SK-N-SH treated with all-trans-retinoic acid at 6 μM for 48 hours (cell line): Measurements from ENCODE around the gene A3GALT2.

Source experiments
- CSDC2 ChIP-seq: fragments of 250-450 bp; sonication (Bioruptor Pico); IDR thresholded peaks from 2 replicates; pipeline ENCODE4 v1.5.0; 2020; ENCODE audit warnings: mild to moderate bottlenecking, moderate library complexity
- ESRRG ChIP-seq: fragments of 250-450 bp; sonication (Bioruptor Pico); IDR thresholded peaks from 2 replicates; pipeline ENCODE4 v1.6.1; 2021; ENCODE audit warnings: mild to moderate bottlenecking
- GLIS3 ChIP-seq: fragments of 250-450 bp; sonication (Bioruptor Pico); IDR thresholded peaks from 2 replicates; pipeline ENCODE4 v1.5.0; 2020; ENCODE audit warnings: mild to moderate bottlenecking, moderate library complexity
- OSR1 ChIP-seq: fragments of 250-450 bp; sonication (Bioruptor Pico); IDR thresholded peaks from 2 replicates; pipeline ENCODE4 v1.8.0; 2022; ENCODE audit warnings: moderate library complexity, mild to moderate bottlenecking, inconsistent platforms
- SNAI2 ChIP-seq: fragments of 250-450 bp; sonication (Bioruptor Pico); IDR thresholded peaks from 2 replicates; pipeline ENCODE4 v1.5.0; 2020; ENCODE audit warnings: mild to moderate bottlenecking, moderate library complexity
- TCF4 ChIP-seq: fragments of 250-450 bp; sonication (Bioruptor Pico); IDR thresholded peaks from 2 replicates; pipeline ENCODE4 v1.8.0; 2021; ENCODE audit warnings: mild to moderate bottlenecking, moderate library complexity, borderline replicate concordance
- ZC3H10 ChIP-seq: fragments of 250-450 bp; sonication (Bioruptor Pico); IDR thresholded peaks from 2 replicates; pipeline ENCODE4 v1.5.1; 2021; ENCODE audit warnings: mild to moderate bottlenecking, moderate library complexity
- ZFP3 ChIP-seq: fragments of 250-450 bp; sonication (Bioruptor Pico); IDR thresholded peaks from 2 replicates; pipeline ENCODE4 v1.5.0; 2020; ENCODE audit warnings: mild to moderate bottlenecking, moderate library complexity
- ZFP30 ChIP-seq: fragments of 450-650 bp; formaldehyde crosslinking; IDR thresholded peaks from 2 replicates; pipeline ENCODE4 v1.5.0; 2022; ENCODE audit warnings: mild to moderate bottlenecking, moderate library complexity
- ZNF70 ChIP-seq: fragments of 450-650 bp; formaldehyde crosslinking; IDR thresholded peaks from 2 replicates; pipeline ENCODE4 v1.5.0; 2020; ENCODE audit warnings: mild to moderate bottlenecking, moderate library complexity
- ZNF8 ChIP-seq: fragments of 450-650 bp; formaldehyde crosslinking; IDR thresholded peaks from 2 replicates; pipeline ENCODE4 v1.5.0; 2020; ENCODE audit warnings: mild to moderate bottlenecking, moderate library complexity
- TF ChIP-seq, protein P1 (sequence below): fragments of 250-450 bp; sonication (Bioruptor Pico); IDR thresholded peaks from 2 replicates; pipeline ENCODE4 v1.5.1; 2021; ENCODE audit warnings: mild to moderate bottlenecking, moderate library complexity
- TF ChIP-seq, protein P2 (sequence below): fragments of 250-450 bp; sonication (Bioruptor Pico); IDR thresholded peaks from 2 replicates; pipeline ENCODE4 v1.5.0; 2020; ENCODE audit warnings: mild to moderate bottlenecking, moderate library complexity

DNA sequence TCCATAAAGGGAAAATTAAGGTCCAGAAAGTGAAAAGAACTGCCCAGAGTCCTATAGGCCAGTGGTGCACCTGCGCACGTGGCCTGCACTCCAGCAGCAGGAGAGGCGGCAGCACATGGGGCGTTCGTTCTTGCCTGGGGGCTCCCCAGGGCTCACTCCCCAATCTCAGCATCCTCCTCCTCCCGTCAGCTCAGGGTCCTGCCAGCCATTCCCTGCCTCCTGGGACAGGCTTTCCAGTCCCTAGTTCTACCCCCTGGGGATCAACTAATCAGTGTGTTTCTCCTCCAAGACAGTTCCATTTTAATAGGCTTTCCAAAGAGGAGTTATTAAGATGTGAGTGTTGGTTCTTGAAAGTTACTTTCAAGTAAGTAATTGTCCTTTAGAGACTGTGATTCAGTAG is 1.2 kb upstream of the A3GALT2 start:
- no peak for TF ChIP-seq SNAI2
- TF ChIP-seq, protein P1, sequence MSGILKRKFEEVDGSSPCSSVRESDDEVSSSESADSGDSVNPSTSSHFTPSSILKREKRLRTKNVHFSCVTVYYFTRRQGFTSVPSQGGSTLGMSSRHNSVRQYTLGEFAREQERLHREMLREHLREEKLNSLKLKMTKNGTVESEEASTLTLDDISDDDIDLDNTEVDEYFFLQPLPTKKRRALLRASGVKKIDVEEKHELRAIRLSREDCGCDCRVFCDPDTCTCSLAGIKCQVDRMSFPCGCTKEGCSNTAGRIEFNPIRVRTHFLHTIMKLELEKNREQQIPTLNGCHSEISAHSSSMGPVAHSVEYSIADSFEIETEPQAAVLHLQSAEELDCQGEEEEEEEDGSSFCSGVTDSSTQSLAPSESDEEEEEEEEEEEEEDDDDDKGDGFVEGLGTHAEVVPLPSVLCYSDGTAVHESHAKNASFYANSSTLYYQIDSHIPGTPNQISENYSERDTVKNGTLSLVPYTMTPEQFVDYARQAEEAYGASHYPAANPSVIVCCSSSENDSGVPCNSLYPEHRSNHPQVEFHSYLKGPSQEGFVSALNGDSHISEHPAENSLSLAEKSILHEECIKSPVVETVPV: no peak
- TF ChIP-seq ZNF8 (CRISPR knock-in tag): no peak
- TF ChIP-seq ZFP3 (CRISPR knock-in tag): no peak
- TF ChIP-seq GLIS3 (CRISPR knock-in tag): no peak
- TF ChIP-seq, protein P2, sequence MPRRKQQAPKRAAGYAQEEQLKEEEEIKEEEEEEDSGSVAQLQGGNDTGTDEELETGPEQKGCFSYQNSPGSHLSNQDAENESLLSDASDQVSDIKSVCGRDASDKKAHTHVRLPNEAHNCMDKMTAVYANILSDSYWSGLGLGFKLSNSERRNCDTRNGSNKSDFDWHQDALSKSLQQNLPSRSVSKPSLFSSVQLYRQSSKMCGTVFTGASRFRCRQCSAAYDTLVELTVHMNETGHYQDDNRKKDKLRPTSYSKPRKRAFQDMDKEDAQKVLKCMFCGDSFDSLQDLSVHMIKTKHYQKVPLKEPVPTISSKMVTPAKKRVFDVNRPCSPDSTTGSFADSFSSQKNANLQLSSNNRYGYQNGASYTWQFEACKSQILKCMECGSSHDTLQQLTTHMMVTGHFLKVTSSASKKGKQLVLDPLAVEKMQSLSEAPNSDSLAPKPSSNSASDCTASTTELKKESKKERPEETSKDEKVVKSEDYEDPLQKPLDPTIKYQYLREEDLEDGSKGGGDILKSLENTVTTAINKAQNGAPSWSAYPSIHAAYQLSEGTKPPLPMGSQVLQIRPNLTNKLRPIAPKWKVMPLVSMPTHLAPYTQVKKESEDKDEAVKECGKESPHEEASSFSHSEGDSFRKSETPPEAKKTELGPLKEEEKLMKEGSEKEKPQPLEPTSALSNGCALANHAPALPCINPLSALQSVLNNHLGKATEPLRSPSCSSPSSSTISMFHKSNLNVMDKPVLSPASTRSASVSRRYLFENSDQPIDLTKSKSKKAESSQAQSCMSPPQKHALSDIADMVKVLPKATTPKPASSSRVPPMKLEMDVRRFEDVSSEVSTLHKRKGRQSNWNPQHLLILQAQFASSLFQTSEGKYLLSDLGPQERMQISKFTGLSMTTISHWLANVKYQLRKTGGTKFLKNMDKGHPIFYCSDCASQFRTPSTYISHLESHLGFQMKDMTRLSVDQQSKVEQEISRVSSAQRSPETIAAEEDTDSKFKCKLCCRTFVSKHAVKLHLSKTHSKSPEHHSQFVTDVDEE (CRISPR knock-in tag): no peak
- no peak for TF ChIP-seq TCF4
- no peak for TF ChIP-seq ZC3H10
- TF ChIP-seq OSR1 (CRISPR knock-in tag): no peak
- no peak for TF ChIP-seq ZFP30 (CRISPR knock-in tag)
- TF ChIP-seq CSDC2: no peak
- no peak for TF ChIP-seq ESRRG (CRISPR knock-in tag)
- no peak for TF ChIP-seq ZNF70
